H1 (cell line): ENCODE results near the gene COL20A1. TPM values are rescaled to one million over a fixed set of nuclear protein-coding genes. Genes with fewer than 3 reads are reported as not detected.

ENCODE experiments used
- CTCF ChIA-PET: fragments of 300-600 bp; sonication (Branson Sonifier 250); formaldehyde crosslinking; loops from one replicate; lab custom pipeline; 2021; ENCODE audit not compliant: partially characterized antibody; lab: Charles Lee
- POLR2A ChIA-PET: fragments of 300-600 bp; sonication (Branson Sonifier 250); formaldehyde crosslinking; loops from one replicate; lab custom pipeline; 2021; ENCODE audit warnings: inconsistent platforms; ENCODE audit not compliant: partially characterized antibody; lab: Charles Lee
- DNase-seq, 2 experiments: peaks; one replicate each; pipeline versions ENCODE4 v3.0.0 to v3.0.0-alpha.2; 2010 to 2022; ENCODE audit warnings: low spot score in 2 of 2, low read depth in 1 of 2, mixed read lengths in 1 of 2
- FAIRE-seq: peaks from 2 replicates; lab custom pipeline; 2011; peaks lifted over from hg19 to GRCh38; lab: Jason Lieb, UNC
- H2AFZ ChIP-seq: 2 replicates; pipeline ENCODE4 v1.8.1; 2012; ENCODE audit warnings: low read length, inconsistent platforms
- H2AK5ac ChIP-seq: 2 replicates; pipeline ENCODE4 v1.6.1; 2013; ENCODE audit warnings: low read depth, low read length
- H2BK120ac ChIP-seq: replicated peaks from 2 replicates; pipeline ENCODE3; 2013; ENCODE audit warnings: low read depth, low read length, inconsistent platforms
- H2BK12ac ChIP-seq: 2 replicates; pipeline ENCODE4 v1.6.1; 2013; ENCODE audit warnings: low read depth, low read length
- H2BK15ac ChIP-seq: 2 replicates; pipeline ENCODE4 v1.6.1; 2013; ENCODE audit warnings: low read length
- H2BK20ac ChIP-seq: 2 replicates; pipeline ENCODE4 v1.6.1; 2013; ENCODE audit warnings: low read length
- H2BK5ac ChIP-seq: 2 replicates; pipeline ENCODE4 v1.6.1; 2013; ENCODE audit warnings: low read depth, low read length
- H3K14ac ChIP-seq: 2 replicates; pipeline ENCODE4 v1.6.1; 2013; ENCODE audit warnings: inconsistent platforms; ENCODE audit not compliant: insufficient read length
- H3K18ac ChIP-seq: 2 replicates; pipeline ENCODE4 v1.6.1; 2013; ENCODE audit warnings: low read length; ENCODE audit errors: extremely low read depth
- H3K23ac ChIP-seq: 2 replicates; pipeline ENCODE4 v1.6.1; 2013; ENCODE audit warnings: inconsistent platforms; ENCODE audit not compliant: insufficient read length
- H3K23me2 ChIP-seq: 2 replicates; pipeline ENCODE4 v1.6.1; 2013; ENCODE audit warnings: low read depth, low read length
- H3K27ac ChIP-seq: 2 replicates; pipeline ENCODE4 v1.6.1; 2011; ENCODE audit warnings: low read depth, low read length, inconsistent platforms
- H3K27me3 ChIP-seq, 4 experiments: replicated peaks in 1 of 4; 1 replicate in 1 of 4; 2 replicates in 3 of 4; pipeline versions ENCODE4 v1.6.1 to v1.8.1; 2011 to 2013; ENCODE audit warnings: low read length in 3 of 4, mild to moderate bottlenecking in 3 of 4, inconsistent platforms in 2 of 4, mixed read lengths in 2 of 4, moderate library complexity in 1 of 4; ENCODE audit not compliant: control insufficient read depth in 3 of 4, insufficient read depth in 3 of 4; ENCODE audit errors: extremely low read depth in 1 of 4
- H3K36me3 ChIP-seq, 4 experiments: 2 replicates each; pipeline versions ENCODE4 v1.6.1 to v1.8.1; 2011 to 2013; ENCODE audit warnings: mild to moderate bottlenecking in 4 of 4, low read length in 3 of 4, moderate library complexity in 2 of 4, control low read depth in 1 of 4, inconsistent platforms in 1 of 4; ENCODE audit not compliant: insufficient read depth in 4 of 4, control insufficient read depth in 2 of 4
- H3K4ac ChIP-seq: replicated peaks from 2 replicates; pipeline ENCODE3; 2013; ENCODE audit warnings: low read length, low read depth, mixed read lengths, inconsistent platforms; ENCODE audit not compliant: insufficient read length
- H3K4me1 ChIP-seq, 4 experiments: replicated peaks in 1 of 4; 1 replicate in 1 of 4; 2 replicates in 3 of 4; pipeline versions ENCODE4 v1.6.1 to v1.8.1; 2011 to 2013; ENCODE audit warnings: low read length in 3 of 4, inconsistent platforms in 2 of 4, mixed read lengths in 1 of 4; ENCODE audit not compliant: insufficient read depth in 4 of 4, control insufficient read depth in 3 of 4
- H3K4me2 ChIP-seq, 2 experiments: 2 replicates each; pipeline versions ENCODE4 v1.6.1 to v1.8.1; 2011 to 2013; ENCODE audit warnings: low read depth in 2 of 2, low read length in 2 of 2, control low read depth in 1 of 2, inconsistent platforms in 1 of 2, mild to moderate bottlenecking in 1 of 2; ENCODE audit not compliant: insufficient read depth in 1 of 2
- H3K4me3 ChIP-seq, 4 experiments: fragments of 200-600, 300-600 bp in 1 of 4; sonication (generic), shearing (Covaris generic), sonication (Bioruptor Twin) in 1 of 4; 2 replicates each; pipeline versions ENCODE4 v1.5.1 to v1.8.1; 2011 to 2016; ENCODE audit warnings: low read length in 4 of 4, low read depth in 3 of 4, control low read depth in 2 of 4, inconsistent platforms in 2 of 4, mild to moderate bottlenecking in 2 of 4, mixed read lengths in 1 of 4, moderate library complexity in 1 of 4; ENCODE audit not compliant: insufficient read depth in 2 of 4; ENCODE audit errors: extremely low read depth in 1 of 4
- H3K56ac ChIP-seq: replicated peaks from 2 replicates; pipeline ENCODE3; 2013; ENCODE audit warnings: low read depth, mild to moderate bottlenecking, mixed read lengths, low read length, inconsistent platforms; ENCODE audit not compliant: insufficient read length
- H3K79me1 ChIP-seq: 2 replicates; pipeline ENCODE4 v1.6.1; 2013; ENCODE audit warnings: low read depth, low read length, control low read depth
- H3K79me2 ChIP-seq, 2 experiments: 2 replicates each; pipeline versions ENCODE4 v1.6.1 to v1.8.1; 2012 to 2013; ENCODE audit warnings: low read length in 2 of 2, mild to moderate bottlenecking in 2 of 2, inconsistent platforms in 1 of 2; ENCODE audit not compliant: insufficient read depth in 2 of 2, control insufficient read depth in 1 of 2
- H3K9ac ChIP-seq, 4 experiments: replicated peaks in 1 of 4; 1 replicate in 1 of 4; 2 replicates in 3 of 4; pipeline versions ENCODE4 v1.6.1 to v1.8.1; 2011 to 2013; ENCODE audit warnings: low read depth in 3 of 4, low read length in 3 of 4, control low read depth in 2 of 4, mild to moderate bottlenecking in 2 of 4, moderate library complexity in 2 of 4, inconsistent platforms in 1 of 4; ENCODE audit errors: extremely low read depth in 1 of 4
- H3K9me3 ChIP-seq, 2 experiments: 2 replicates each; pipeline versions ENCODE4 v1.6.1 to v1.8.1; 2012 to 2013; ENCODE audit warnings: mild to moderate bottlenecking in 2 of 2, moderate library complexity in 2 of 2, control low read depth in 1 of 2, inconsistent platforms in 1 of 2, low read depth in 1 of 2, low read length in 1 of 2, mixed read lengths in 1 of 2; ENCODE audit not compliant: insufficient read depth in 2 of 2
- H4K20me1 ChIP-seq, 2 experiments: replicated peaks in 1 of 2; 2 replicates each; pipeline versions ENCODE3 to v1.8.1; 2011 to 2013; ENCODE audit warnings: inconsistent platforms in 2 of 2, low read length in 2 of 2, mild to moderate bottlenecking in 1 of 2; ENCODE audit not compliant: insufficient read depth in 2 of 2, control insufficient read depth in 1 of 2
- H4K5ac ChIP-seq: 2 replicates; pipeline ENCODE4 v1.6.1; 2013; ENCODE audit warnings: low read length, low read depth, mixed read lengths, inconsistent platforms; ENCODE audit not compliant: insufficient read length
- H4K8ac ChIP-seq: 2 replicates; pipeline ENCODE4 v1.8.0; 2013; ENCODE audit warnings: mild to moderate bottlenecking, moderate library complexity, low read length, inconsistent platforms; ENCODE audit not compliant: insufficient read depth; ENCODE audit errors: extremely low read depth
- H4K91ac ChIP-seq: replicated peaks from 2 replicates; pipeline ENCODE3; 2013; ENCODE audit warnings: low read length, mixed read lengths, inconsistent platforms; ENCODE audit not compliant: insufficient read length
- ATF3 ChIP-seq: IDR thresholded peaks from 2 replicates; pipeline ENCODE4 v1.6.1; 2011; ENCODE audit warnings: low read depth, mild to moderate bottlenecking, low read length; ENCODE audit not compliant: insufficient read depth
- CBX8 ChIP-seq: fragments of 300-800, 300-1000 bp; sonication (generic); IDR thresholded peaks from 2 replicates; pipeline ENCODE4 v1.7.1; 2016; ENCODE audit warnings: low read depth, low read length, borderline replicate concordance
- CEBPB ChIP-seq: IDR thresholded peaks from 2 replicates; pipeline ENCODE4 v1.6.1; 2012; ENCODE audit warnings: low read depth, low read length
- CHD1 ChIP-seq: IDR thresholded peaks from 2 replicates; pipeline ENCODE4 v1.6.1; 2012; ENCODE audit warnings: low read depth, low read length, improper control_type of control experiment
- EZH2 ChIP-seq: fragments of 200-600 bp; sonication (generic); IDR thresholded peaks from 2 replicates; pipeline ENCODE4 v1.7.1; 2012; ENCODE audit warnings: low read depth, mild to moderate bottlenecking, moderate library complexity, low read length, inconsistent platforms; ENCODE audit not compliant: severe bottlenecking
- HDAC6 ChIP-seq: IDR thresholded peaks from one replicate; pipeline ENCODE4 v1.7.1; 2012; ENCODE audit warnings: low read depth, mild to moderate bottlenecking, inconsistent platforms, low read length, moderate library complexity
- JUND ChIP-seq: IDR thresholded peaks from 2 replicates; pipeline ENCODE4 v1.6.1; 2011; ENCODE audit warnings: mild to moderate bottlenecking, improper control_type of control experiment, low read length
- POLR2AphosphoS5 ChIP-seq: IDR thresholded peaks from 2 replicates; pipeline ENCODE4 v1.6.1; 2011; ENCODE audit warnings: low read depth, low read length
- RBBP5 ChIP-seq: IDR thresholded peaks from 2 replicates; pipeline ENCODE4 v1.7.1; 2012; ENCODE audit warnings: low read depth, mild to moderate bottlenecking, inconsistent platforms, low read length, moderate library complexity, borderline replicate concordance
- SIX5 ChIP-seq: IDR thresholded peaks from 2 replicates; pipeline ENCODE4 v1.6.1; 2011; ENCODE audit warnings: mild to moderate bottlenecking, low read depth, low read length
- ZNF274 ChIP-seq: IDR thresholded peaks from 2 replicates; pipeline ENCODE4 v1.7.0; 2012; ENCODE audit warnings: low read length, borderline replicate concordance; ENCODE audit errors: extremely low read depth
- WGBS, 2 experiments: shearing (Covaris generic) in 1 of 2; methylation state at CpG; one replicate each; pipeline versions ENCODE4 v1.1.6 to v1.1.7; 2013 to 2015; ENCODE audit warnings: low lambda C conversion rate in 2 of 2, mixed read lengths in 2 of 2, inconsistent platforms in 1 of 2, low coverage in 1 of 2, missing lambda C conversion rate in 1 of 2; ENCODE audit not compliant: insufficient replicate concordance in 2 of 2, insufficient coverage in 1 of 2, insufficient read length in 1 of 2; ENCODE audit errors: extremely low coverage in 1 of 2, missing lambda C conversion rate in 1 of 2; 5-methylcytosine and 5-hydroxymethylcytosine counted together
- polyA plus RNA-seq, 7 experiments: library from polyadenylated mRNA; depleted of rRNA in 3 of 7; stranded (reverse) in 5 of 7; unstranded in 2 of 7; fragments of >200 nt in 5 of 7; fragments of 200-250 nt in 2 of 7; gene quantifications; 1 replicate in 5 of 7; 2 replicates in 1 of 7; 4 replicates in 1 of 7; pipeline versions ENCODE4 v1.2.1 to v1.2.3, GENCODE V29; 2011 to 2013; ENCODE audit warnings: missing spikeins in 2 of 7, mixed read lengths in 2 of 7
- total RNA-seq: library from RNA; stranded (reverse); fragmentation: NEBNext Ultra II Directional; extraction: Animal tissue kit (Norgen Biotek cat#: 25700); gene quantifications from 2 replicates; pipeline ENCODE4 v1.2.1, GENCODE V29; 2021

Gene COL20A1
- total and polyA plus RNA-seq, 2 of the 8 experiments (the other 6 are each of a cell fraction or from before 2014, with no cell fraction given) = 0.19 to 0.21 TPM

DNA sequence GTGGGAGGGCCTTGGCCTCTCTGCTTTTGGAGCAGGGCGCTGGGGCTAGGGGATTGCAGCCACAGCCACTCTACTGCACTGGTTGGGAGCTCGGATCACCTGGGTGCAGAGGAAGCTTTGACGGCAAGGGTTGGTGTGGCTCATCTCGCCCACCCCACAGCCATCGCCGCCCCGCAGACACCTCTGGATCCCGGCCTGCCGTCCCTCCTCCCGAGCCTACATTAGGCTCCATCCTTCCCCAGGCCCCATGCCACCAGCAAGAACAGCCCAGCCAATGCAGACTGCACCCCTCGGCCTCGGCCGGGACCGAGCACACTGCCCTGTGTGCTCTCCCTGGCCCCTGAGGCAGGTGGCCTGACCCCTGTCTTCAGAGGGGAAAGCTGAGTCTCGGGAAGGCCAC, 32.5 kb upstream of the COL20A1 start:
- 85% methylated on average over 13 of the region's 15 CpGs; no CpG with 5 or more reads in 1 of the 2 experiments for WGBS, 2 experiments
- no peak overlapping the region for H2AFZ ChIP-seq
- no peak overlapping the region for H3K27ac ChIP-seq
- H4K5ac ChIP-seq = no peak overlapping the region
- no peaks in the 10 kb centered on the region for H3K9me3 ChIP-seq
- H3K14ac ChIP-seq = no peak overlapping the region
- H2BK20ac ChIP-seq = no peak overlapping the region
- no peak overlapping the region for H3K4me2 ChIP-seq
- no peaks in the 10 kb centered on the region for H3K79me1 ChIP-seq
- CTCF ChIA-PET = interaction anchor here (0.9 to 4.1 kb wide), 7 partner anchors 11 to 36 kb away, joined by 3 to 40 read pairs (median 5); no protein-coding TSS in a partner anchor
- peaks cover 0 to 4% of the 10 kb centered on the region in 2 experiments for H4K20me1 ChIP-seq
- no peak for FAIRE-seq
- H3K23ac ChIP-seq = no peak overlapping the region
- peaks cover 0 to 15% (median 8%) of the 10 kb centered on the region in 4 experiments; a peak in 4 of 7 replicates for H3K27me3 ChIP-seq
- POLR2A ChIA-PET = interaction anchor here (1.0 to 1.8 kb wide), 3 partner anchors 8 to 11 kb away, joined by 3 to 4 read pairs (median 3); no protein-coding TSS in a partner anchor
- no peak overlapping the region for H3K4me3 ChIP-seq
- H3K18ac ChIP-seq = no peak overlapping the region
- no peak overlapping the region for H2BK5ac ChIP-seq
- 0 out of 2 replicates have a peak overlapping the region, but pooled peaks have one; percentile 7 for H2BK15ac ChIP-seq
- TF ChIP-seq POLR2AphosphoS5 (no peak), EZH2 (no peak), ZNF274 (no peak), SIX5 (no peak), ATF3 (no peak), JUND (no peak), CBX8 (no peak), RBBP5 (no peak), HDAC6 (no peak), CEBPB (no peak), CHD1 (no peak)
- H3K9ac ChIP-seq = no peak overlapping the region
- H3K4me1 ChIP-seq = peaks cover 1 to 7% (median 2%) of the 10 kb centered on the region in 4 experiments; a peak in 5 of 7 replicates
- no peak overlapping the region for H3K4ac ChIP-seq
- H3K79me2 ChIP-seq = no peaks in the 10 kb centered on the region
- H2BK120ac ChIP-seq = no peak overlapping the region
- no peak overlapping the region for H3K56ac ChIP-seq
- 0 out of 2 replicates have a peak overlapping the region, but pooled peaks have one; percentile 65 for H2AK5ac ChIP-seq
- H3K23me2 ChIP-seq = no peaks in the 10 kb centered on the region
- no peak overlapping the region; the same call in 1 of the 2 replicates for H4K8ac ChIP-seq
- no peak for DNase-seq
- H2BK12ac ChIP-seq = no peak overlapping the region
- no peaks in the 10 kb centered on the region for H3K36me3 ChIP-seq
- H4K91ac ChIP-seq = no peak overlapping the region
